ENCODE results near the gene SLC41A3. TPM values are rescaled to one million over a fixed set of nuclear protein-coding genes. Genes with fewer than 3 reads are reported as not detected.

Gene SLC41A3
- total and polyA plus RNA-seq, 2 of the 4 experiments (the other 2 are of a cell fraction) = 30.5 to 43.5 TPM

GRCh38 chr3:126026277-126026751, 57.6 kb downstream of the SLC41A3 start:
- no peak for TF ChIP-seq USF2 (IDR thresholded peaks at IDR 0.05; ENCODE audit: low read depth, low read length)
- TF ChIP-seq MAFK (IDR thresholded peaks at IDR 0.05; ENCODE audit: low read depth, low read length) = no peak
- TF ChIP-seq CTCF (conservative IDR thresholded peaks at IDR 0.05; ENCODE audit: low read depth, low read length) = no peak
- TF ChIP-seq RFX5 (IDR thresholded peaks at IDR 0.05; ENCODE audit: low read depth, low read length) = no peak
- TF ChIP-seq MAZ (IDR thresholded peaks at IDR 0.05; ENCODE audit: borderline replicate concordance, low read depth, low read length) = no peak
- TF ChIP-seq RAD21 (IDR thresholded peaks at IDR 0.05; ENCODE audit: low read length) = no peak
- TF ChIP-seq ELK1 (IDR thresholded peaks at IDR 0.05; ENCODE audit: borderline replicate concordance, low read depth, low read length) = no peak
- TF ChIP-seq CEBPB (IDR thresholded peaks at IDR 0.05; ENCODE audit: low read depth, low read length) = no peak
- no peak for TF ChIP-seq BHLHE40 (IDR thresholded peaks at IDR 0.05; ENCODE audit: low read depth, low read length)
- TF ChIP-seq POLR2A (IDR thresholded peaks at IDR 0.05; ENCODE audit: low read depth, low read length) = no peak
- TF ChIP-seq MXI1 (IDR thresholded peaks at IDR 0.05; ENCODE audit: borderline replicate concordance, low read depth, low read length) = no peak
- TF ChIP-seq FOS (IDR thresholded peaks at IDR 0.05; ENCODE audit: low read depth, low read length) = no peak
- TF ChIP-seq CHD1 (IDR thresholded peaks at IDR 0.05; ENCODE audit: low read depth, low read length) = no peak
- no peak for TF ChIP-seq SMC3 (IDR thresholded peaks at IDR 0.05; ENCODE audit: low read depth, low read length)
- no peak for TF ChIP-seq RCOR1 (IDR thresholded peaks at IDR 0.05; ENCODE audit: insufficient replicate concordance, low read length)
- no peak for TF ChIP-seq NFE2L2 (IDR thresholded peaks at IDR 0.05; ENCODE audit: low read depth, low read length)
- Histone ChIP-seq H3K9me1 (ENCODE audit: insufficient read depth, low read length) (no peaks in the 10 kb centered on the region), H3K9ac (ENCODE audit: low read depth, low read length) (no peak overlapping the region), H2BK15ac (ENCODE audit: low read depth, low read length) (no peak overlapping the region), H2BK5ac (ENCODE audit: low read depth, low read length, poor library complexity, severe bottlenecking) (no peak overlapping the region), H3K23ac (ENCODE audit: low read depth, low read length) (no peak overlapping the region), H3K56ac (ENCODE audit: extremely low read depth, insufficient read depth, low read length) (no peak overlapping the region), H2AK5ac (ENCODE audit: low read depth, low read length) (no peak overlapping the region), H3K4me3 (ENCODE audit: insufficient read depth, low read depth, low read length) (no peak overlapping the region), H2AK9ac (replicated peaks; ENCODE audit: low read depth, low read length, poor library complexity) (no peak overlapping the region), H3K36me3 (ENCODE audit: control insufficient read depth, insufficient read depth, low read length) (no peaks in the 10 kb centered on the region; the same call in 1 of the 2 replicates), H3K9me3 (ENCODE audit: control insufficient read depth, insufficient read depth, low read length) (peaks cover 7% of the 10 kb centered on the region), H3K18ac (ENCODE audit: low read depth, low read length) (no peak overlapping the region), H2BK20ac (ENCODE audit: low read depth, low read length) (no peak overlapping the region), H2AFZ (replicated peaks; ENCODE audit: low read length, poor library complexity) (no peak overlapping the region), H3K14ac (replicated peaks; ENCODE audit: low read depth, low read length) (no peak overlapping the region), H3K27me3 (ENCODE audit: control insufficient read depth, insufficient read depth, low read length) (no peaks in the 10 kb centered on the region), H3K4me2 (ENCODE audit: low read depth, low read length) (no peak overlapping the region), H2BK120ac (ENCODE audit: low read depth, low read length) (no peak overlapping the region), H4K5ac (ENCODE audit: low read depth, low read length) (no peak overlapping the region), H3K4me1 (ENCODE audit: control insufficient read depth, insufficient read depth, low read length) (no peaks in the 10 kb centered on the region), H3K4ac (ENCODE audit: low read depth, low read length) (no peak overlapping the region), H3K79me1 (ENCODE audit: low read depth in 1 of 2, low read length in 2 of 2) (no peaks in the 10 kb centered on the region), H3K27ac (ENCODE audit: insufficient read depth, low read length) (no peak overlapping the region), H4K8ac (ENCODE audit: low read depth in 2 of 2, low read length in 2 of 2) (no peak overlapping the region), H4K91ac (ENCODE audit: insufficient read depth, low read depth, low read length) (no peak overlapping the region), H4K20me1 (ENCODE audit: insufficient read depth, low read length) (no peaks in the 10 kb centered on the region)
- in situ Hi-C loops (cut with MboI; ENCODE audit: low sequenced_read_pairs) = no loop called here
- ChIA-PET POLR2A (ENCODE audit: unreplicated experiment) (no interaction called here), CTCF (no interaction called here)
- DNase-seq = no peak
- 100% methylated on average over 4 of the region's 11 CpGs; no CpG with 5 or more reads in 1 of the 2 experiments for WGBS, 2 experiments (ENCODE audit: extremely low coverage in 2 of 2, insufficient read length in 1 of 2)
- intact Hi-C loops (cut with micrococcal nuclease) = no loop called here
- dilution Hi-C loops (cut with HindIII; ENCODE audit: low sequenced_read_pairs, unreplicated experiment) = no loop called here
- ATAC-seq (ENCODE audit: low read depth) = no peak
- BruUV-seq (replicated peaks) = no TSS peak

Data from IMR-90 (cell line).